HCT116 (cell line): ENCODE data around the gene AGBL1. TPM values are rescaled to one million over a fixed set of nuclear protein-coding genes. Genes with fewer than 3 reads are reported as not detected.

Source experiments
- ATAC-seq: fragments of 200-7000 bp; cut with Tn5 transposase; 2 replicates; pipeline ENCODE4 v1.9.1; 2020; ENCODE audit warnings: mild to moderate bottlenecking, moderate library complexity
- BruUV-seq: library from RNA; stranded (reverse); fragments of 400-500 nt; replicated peaks from 2 replicates; lab custom pipeline; 2021; lab: Mats Ljungman, UMichigan
- CTCF ChIA-PET: fragments of 300-600 bp; sonication (Branson Sonifier 250); formaldehyde crosslinking; loops from one replicate; lab custom pipeline; 2021; ENCODE audit warnings: antibody characterized with exemption; lab: Charles Lee
- POLR2A ChIA-PET: fragments of 300-600, 350-600 bp; sonication (Branson Sonifier 250); formaldehyde crosslinking; loops from one replicate; lab custom pipeline; 2021; ENCODE audit warnings: antibody characterized with exemption; lab: Charles Lee
- RAD21 ChIA-PET, 2 experiments: fragments of 300-600 bp; sonication (Branson Sonifier 250); formaldehyde crosslinking; loops; one replicate each; lab custom pipeline; 2023; ENCODE audit warnings: low total read pairs in 2 of 2; ENCODE audit not compliant: uncharacterized antibody in 2 of 2, unreplicated experiment in 2 of 2, low non-redundant PET in 1 of 2; lab: Charles Lee
- DNase-seq: peaks from one replicate; pipeline ENCODE4 v3.0.0-alpha.2; 2010; ENCODE audit warnings: low read depth, low spot score
- H2AFZ ChIP-seq: fragments of 200-600 bp; shearing (Covaris generic), sonication (generic); 2 replicates; pipeline ENCODE4 v1.6.1; 2017; ENCODE audit warnings: low read depth, mixed run types, mixed read lengths, antibody characterized with exemption, low read length; ENCODE audit not compliant: poor library complexity, severe bottlenecking
- H3K27ac ChIP-seq: 2 replicates; pipeline ENCODE4 v1.5.1; 2012; ENCODE audit warnings: low read depth, low read length
- H3K27me3 ChIP-seq: fragments of 200-600 bp; sonication (generic); 2 replicates; pipeline ENCODE4 v1.6.1; 2016; ENCODE audit warnings: mixed run types, low read length, mixed read lengths; ENCODE audit not compliant: insufficient read depth
- H3K36me3 ChIP-seq, 2 experiments: fragments of 200-500 bp in 1 of 2; fragments of 200-600 bp in 1 of 2; sonication (Bioruptor generic) in 1 of 2; sonication (generic) in 1 of 2; 2 replicates each; pipeline versions ENCODE4 v1.5.1 to v1.6.1; 2014 to 2016; ENCODE audit warnings: low read length in 2 of 2, inconsistent platforms in 1 of 2, mixed read lengths in 1 of 2, mixed run types in 1 of 2; ENCODE audit not compliant: insufficient read depth in 2 of 2, control insufficient read depth in 1 of 2
- H3K4me1 ChIP-seq, 2 experiments: fragments of 200-600 bp in 1 of 2; sonication (generic) in 1 of 2; 2 replicates each; pipeline versions ENCODE4 v1.5.1 to v1.6.1; 2012 to 2017; ENCODE audit warnings: low read length in 2 of 2, inconsistent platforms in 1 of 2, mild to moderate bottlenecking in 1 of 2, mixed read lengths in 1 of 2, mixed run types in 1 of 2, moderate library complexity in 1 of 2; ENCODE audit not compliant: insufficient read depth in 2 of 2, control insufficient read depth in 1 of 2
- H3K4me2 ChIP-seq: fragments of 200-600 bp; sonication (generic); 2 replicates; pipeline ENCODE4 v1.6.1; 2017; ENCODE audit warnings: mixed run types, low read length, mixed read lengths
- H3K4me3 ChIP-seq, 2 experiments: fragments of 200-600 bp in 1 of 2; sonication (generic) in 1 of 2; replicated peaks in 1 of 2; 2 replicates each; pipeline ENCODE4 v1.5.1; 2011 to 2016; ENCODE audit warnings: low read length in 2 of 2, control low read depth in 1 of 2, low read depth in 1 of 2, mild to moderate bottlenecking in 1 of 2, mixed read lengths in 1 of 2, mixed run types in 1 of 2
- H3K79me2 ChIP-seq: fragments of 200-600 bp; sonication (generic); 2 replicates; pipeline ENCODE4 v1.6.1; 2017; ENCODE audit warnings: mild to moderate bottlenecking, mixed run types, low read length, moderate library complexity, mixed read lengths; ENCODE audit not compliant: insufficient read depth
- H3K9ac ChIP-seq: fragments of 200-600 bp; sonication (generic); 2 replicates; pipeline ENCODE4 v1.6.1; 2016; ENCODE audit warnings: low read length, mixed read lengths
- H3K9me2 ChIP-seq: fragments of 200-600 bp; sonication (generic), shearing (Covaris generic); 2 replicates; pipeline ENCODE4 v1.6.1; 2017; ENCODE audit warnings: mixed run types, mild to moderate bottlenecking, moderate library complexity; ENCODE audit not compliant: insufficient read depth
- H3K9me3 ChIP-seq, 2 experiments: fragments of 200-500 bp in 1 of 2; fragments of 200-600 bp in 1 of 2; sonication (Bioruptor generic) in 1 of 2; sonication (generic) in 1 of 2; 2 replicates each; pipeline ENCODE4 v1.6.1; 2014 to 2017; ENCODE audit warnings: low read length in 2 of 2, mixed read lengths in 2 of 2, inconsistent platforms in 1 of 2, low read depth in 1 of 2, mild to moderate bottlenecking in 1 of 2, mixed run types in 1 of 2, moderate library complexity in 1 of 2; ENCODE audit not compliant: control insufficient read depth in 1 of 2, insufficient read depth in 1 of 2
- H4K20me1 ChIP-seq: fragments of 200-600 bp; sonication (generic), shearing (Covaris generic); 2 replicates; pipeline ENCODE4 v1.6.1; 2017; ENCODE audit warnings: mixed run types, mild to moderate bottlenecking, moderate library complexity; ENCODE audit not compliant: insufficient read depth
- CBX3 ChIP-seq: IDR thresholded peaks from 2 replicates; pipeline ENCODE4 v1.6.1; 2012; ENCODE audit warnings: low read depth
- CEBPB ChIP-seq: IDR thresholded peaks from 2 replicates; pipeline ENCODE4 v1.6.1; 2012; ENCODE audit warnings: low read depth
- EGR1 ChIP-seq: IDR thresholded peaks from 2 replicates; pipeline ENCODE4 v1.6.1; 2012; ENCODE audit warnings: low read depth
- EZH2 ChIP-seq: fragments of 200-600 bp; sonication (generic); IDR thresholded peaks from 2 replicates; pipeline ENCODE4 v1.6.1; 2017; ENCODE audit warnings: antibody characterized with exemption, mixed run types
- EZH2phosphoT487 ChIP-seq: fragments of 200-600 bp; IDR thresholded peaks from 2 replicates; pipeline ENCODE4 v1.6.1; 2018; ENCODE audit warnings: antibody characterized with exemption, borderline replicate concordance
- FOSL1 ChIP-seq: IDR thresholded peaks from 2 replicates; pipeline ENCODE4 v1.6.1; 2012; ENCODE audit warnings: low read depth
- JUND ChIP-seq: IDR thresholded peaks from 2 replicates; pipeline ENCODE4 v1.6.1; 2012
- POLR2A ChIP-seq: IDR thresholded peaks from 2 replicates; pipeline ENCODE4 v1.7.0; 2011; ENCODE audit warnings: borderline replicate concordance; ENCODE audit not compliant: insufficient read depth, insufficient read length; ENCODE audit errors: extremely low read depth
- RAD21 ChIP-seq: IDR thresholded peaks from 2 replicates; pipeline ENCODE4 v1.6.1; 2012; ENCODE audit warnings: low read depth, mild to moderate bottlenecking
- SRF ChIP-seq: IDR thresholded peaks from 2 replicates; pipeline ENCODE4 v1.6.1; 2012; ENCODE audit warnings: low read depth
- TCF7L2 ChIP-seq: IDR thresholded peaks from 2 replicates; pipeline ENCODE4 v1.7.0; 2011; ENCODE audit warnings: borderline replicate concordance, inconsistent platforms; ENCODE audit not compliant: insufficient read depth, insufficient read length; ENCODE audit errors: extremely low read depth
- ZFX ChIP-seq: fragments of 450-650 bp; IDR thresholded peaks from 2 replicates; pipeline ENCODE4 v1.6.1; 2017
- ZNF274 ChIP-seq: fragments of 200-500 bp; sonication (Bioruptor generic); IDR thresholded peaks from 2 replicates; pipeline ENCODE4 v1.6.1; 2014; ENCODE audit warnings: mild to moderate bottlenecking, low read depth, low read length, inconsistent platforms
- intact Hi-C: fragments of 100-400 bp; cut with micrococcal nuclease; formaldehyde crosslinking; loops from 2 replicates; pipeline ENCODE4 v1.10.0; 2022
- total RNA-seq: library from RNA; stranded (reverse); gene quantifications from one replicate; pipeline ENCODE4 v1.2.1, GENCODE V29; 2021; ENCODE audit not compliant: unreplicated experiment
- TF ChIP-seq, protein P1 (sequence below), 3 experiments: fragments of 200-600 bp in 1 of 3; sonication (generic) in 1 of 3; IDR thresholded peaks in 2 of 3; conservative IDR thresholded peaks in 1 of 3; 2 replicates each; pipeline ENCODE4 v1.5.1; 2012 to 2017; ENCODE audit warnings: low read depth in 2 of 3, low read length in 2 of 3, antibody characterized with exemption in 1 of 3, borderline replicate concordance in 1 of 3, control low read depth in 1 of 3, mild to moderate bottlenecking in 1 of 3, mixed read lengths in 1 of 3, mixed run types in 1 of 3, moderate library complexity in 1 of 3; ENCODE audit not compliant: insufficient read depth in 1 of 3
- TF ChIP-seq, protein P2 (sequence below): IDR thresholded peaks from 2 replicates; pipeline ENCODE4 v1.6.1; 2012

Gene AGBL1
- total RNA-seq, 1 experiment from 2014 or later: not detected

DNA sequence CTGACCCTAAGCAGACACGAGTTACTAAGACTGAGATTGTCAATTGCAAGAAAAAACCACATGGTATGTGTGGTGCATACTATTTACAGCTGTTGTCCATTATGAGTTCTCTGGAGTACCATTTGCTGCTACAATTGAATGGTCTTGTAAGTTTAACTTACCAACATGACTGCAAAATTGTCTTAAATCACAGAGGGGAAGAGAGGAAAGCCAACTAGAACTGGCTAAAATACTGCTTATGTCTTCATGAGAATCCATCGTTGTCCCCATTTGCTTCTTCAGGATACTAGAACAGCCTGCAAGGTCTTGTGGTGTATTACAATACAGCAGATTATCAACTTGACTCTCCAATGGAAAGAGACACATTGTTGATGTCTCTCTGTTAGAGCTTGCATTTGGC is 313.2 kb downstream of the AGBL1 start:
- H2AFZ ChIP-seq: no peak overlapping the region
- RAD21 ChIA-PET: no interaction called here
- peaks cover 5 to 6% of the 10 kb centered on the region in 2 experiments; a peak in 3 of 4 replicates for H3K9me3 ChIP-seq
- no peak overlapping the region for H3K4me2 ChIP-seq
- no peaks in the 10 kb centered on the region for H3K36me3 ChIP-seq
- no peaks in the 10 kb centered on the region for H3K4me1 ChIP-seq
- no peak overlapping the region for H3K27ac ChIP-seq
- BruUV-seq: no TSS peak
- no peaks in the 10 kb centered on the region for H3K9me2 ChIP-seq
- H3K9ac ChIP-seq: no peak overlapping the region
- H4K20me1 ChIP-seq: no peaks in the 10 kb centered on the region
- DNase-seq (no peak), ATAC-seq (no peak)
- intact Hi-C loops: no loop called here
- no peaks in the 10 kb centered on the region for H3K27me3 ChIP-seq
- no peaks in the 10 kb centered on the region for H3K79me2 ChIP-seq
- CTCF ChIA-PET: no interaction called here
- H3K4me3 ChIP-seq: no peak overlapping the region
- TF ChIP-seq CEBPB (no peak), ZFX (no peak), RAD21 (no peak), ZNF274 (no peak), FOSL1 (no peak), SRF (no peak), EZH2phosphoT487 (no peak), JUND (no peak), CBX3 (no peak)
- TF ChIP-seq, protein P1, sequence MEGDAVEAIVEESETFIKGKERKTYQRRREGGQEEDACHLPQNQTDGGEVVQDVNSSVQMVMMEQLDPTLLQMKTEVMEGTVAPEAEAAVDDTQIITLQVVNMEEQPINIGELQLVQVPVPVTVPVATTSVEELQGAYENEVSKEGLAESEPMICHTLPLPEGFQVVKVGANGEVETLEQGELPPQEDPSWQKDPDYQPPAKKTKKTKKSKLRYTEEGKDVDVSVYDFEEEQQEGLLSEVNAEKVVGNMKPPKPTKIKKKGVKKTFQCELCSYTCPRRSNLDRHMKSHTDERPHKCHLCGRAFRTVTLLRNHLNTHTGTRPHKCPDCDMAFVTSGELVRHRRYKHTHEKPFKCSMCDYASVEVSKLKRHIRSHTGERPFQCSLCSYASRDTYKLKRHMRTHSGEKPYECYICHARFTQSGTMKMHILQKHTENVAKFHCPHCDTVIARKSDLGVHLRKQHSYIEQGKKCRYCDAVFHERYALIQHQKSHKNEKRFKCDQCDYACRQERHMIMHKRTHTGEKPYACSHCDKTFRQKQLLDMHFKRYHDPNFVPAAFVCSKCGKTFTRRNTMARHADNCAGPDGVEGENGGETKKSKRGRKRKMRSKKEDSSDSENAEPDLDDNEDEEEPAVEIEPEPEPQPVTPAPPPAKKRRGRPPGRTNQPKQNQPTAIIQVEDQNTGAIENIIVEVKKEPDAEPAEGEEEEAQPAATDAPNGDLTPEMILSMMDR (IDR thresholded peaks at IDR 0.05 in 2 of 3, conservative IDR thresholded peaks at IDR 0.05 in 1 of 3; ENCODE audit: borderline replicate concordance in 1 of 3, insufficient read depth in 1 of 3, low read depth in 2 of 3, low read length in 2 of 3): no peak
- POLR2A ChIA-PET: no interaction called here

DNA sequence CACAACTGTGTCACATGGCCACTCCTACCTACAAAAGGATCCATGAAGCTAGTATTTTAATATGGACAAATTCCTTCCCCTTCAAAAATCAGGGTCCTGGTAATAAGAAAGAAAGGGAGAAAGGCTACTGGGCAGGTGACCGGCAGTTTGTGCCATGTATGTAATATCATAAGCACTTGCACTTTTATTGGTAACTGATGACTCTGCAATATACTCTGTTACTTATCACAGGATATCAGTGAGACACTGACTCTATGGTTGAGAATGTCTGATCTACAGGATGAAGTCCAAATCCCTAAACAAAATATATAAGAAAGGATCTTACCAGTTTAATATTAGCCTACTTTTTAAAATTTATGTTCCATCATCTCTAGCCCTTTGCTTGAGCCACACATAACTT is 315.2 kb downstream of the AGBL1 start:
- no peaks in the 10 kb centered on the region for H3K9me2 ChIP-seq
- no TSS peak for BruUV-seq
- no peak overlapping the region for H3K4me2 ChIP-seq
- H3K4me3 ChIP-seq: no peak overlapping the region
- no peaks in the 10 kb centered on the region for H3K79me2 ChIP-seq
- H4K20me1 ChIP-seq: no peaks in the 10 kb centered on the region
- ChIA-PET POLR2A (no interaction called here), RAD21 (no interaction called here), CTCF (no interaction called here)
- no peak overlapping the region for H3K9ac ChIP-seq
- no peaks in the 10 kb centered on the region for H3K36me3 ChIP-seq
- no peak for DNase-seq
- H3K4me1 ChIP-seq: no peaks in the 10 kb centered on the region
- peaks cover 5 to 6% of the 10 kb centered on the region in 2 experiments; a peak in 2 of 4 replicates for H3K9me3 ChIP-seq
- intact Hi-C loops: no loop called here
- no peak overlapping the region for H2AFZ ChIP-seq
- no peak for ATAC-seq
- H3K27ac ChIP-seq: no peak overlapping the region
- H3K27me3 ChIP-seq: no peaks in the 10 kb centered on the region
- TF ChIP-seq, protein P2, sequence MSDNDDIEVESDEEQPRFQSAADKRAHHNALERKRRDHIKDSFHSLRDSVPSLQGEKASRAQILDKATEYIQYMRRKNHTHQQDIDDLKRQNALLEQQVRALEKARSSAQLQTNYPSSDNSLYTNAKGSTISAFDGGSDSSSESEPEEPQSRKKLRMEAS: no peak
- no peak for TF ChIP-seq EZH2
- TF ChIP-seq POLR2A: no peak
- TF ChIP-seq TCF7L2: no peak
- TF ChIP-seq EGR1: no peak
- TF ChIP-seq, protein P1 (IDR thresholded peaks at IDR 0.05 in 2 of 3, conservative IDR thresholded peaks at IDR 0.05 in 1 of 3; ENCODE audit: borderline replicate concordance in 1 of 3, insufficient read depth in 1 of 3, low read depth in 2 of 3, low read length in 2 of 3): no peak
